HepG2 (cell line): ENCODE measurements around the gene WNT3A. TPM values are rescaled to one million over a fixed set of nuclear protein-coding genes. Genes with fewer than 3 reads are reported as not detected.

Source experiments
- DPF2 ChIP-seq: sonication (generic); formaldehyde crosslinking; IDR thresholded peaks from 2 replicates; pipeline ENCODE4 v1.4.0; 2020; ENCODE audit warnings: mild to moderate bottlenecking, low read depth, missing genetic modification reagents, borderline replicate concordance
- ZNF383 ChIP-seq: sonication (generic); formaldehyde crosslinking; IDR thresholded peaks from 2 replicates; pipeline ENCODE4 v1.4.0; 2020; ENCODE audit warnings: missing genetic modification reagents, mild to moderate bottlenecking, borderline replicate concordance
- ZNF441 ChIP-seq: sonication (generic); formaldehyde crosslinking; IDR thresholded peaks from 2 replicates; pipeline ENCODE4 v1.7.0; 2021; ENCODE audit warnings: missing genetic modification reagents, borderline replicate concordance
- ZNF792 ChIP-seq: IDR thresholded peaks from 2 replicates; pipeline ENCODE4 v1.6.1; 2016
- polyA plus RNA-seq, 8 experiments: library from polyadenylated mRNA; depleted of rRNA in 3 of 8; stranded (reverse) in 7 of 8; unstranded in 1 of 8; fragments of >200 nt; fragmentation: Illumina TruSeq in 4 of 8; extraction: Trizol in 4 of 8; gene quantifications; 2 replicates each; pipeline versions ENCODE4 v1.2.1 to v1.2.3, GENCODE V29; 2011 to 2016; ENCODE audit warnings: low read depth in 4 of 8, missing spikeins in 1 of 8, mixed read lengths in 1 of 8; ENCODE audit not compliant: insufficient read depth in 1 of 8
- total RNA-seq, 5 experiments: library from RNA; depleted of rRNA; stranded (reverse); fragments of >200 nt; fragmentation: Illumina TruSeq; extraction: Trizol; gene quantifications; 2 replicates each; pipeline ENCODE4 v1.2.3, GENCODE V29; 2016; ENCODE audit warnings: low read depth in 1 of 5
- TF ChIP-seq, protein P1 (sequence below): sonication (generic); formaldehyde crosslinking; IDR thresholded peaks from 2 replicates; pipeline ENCODE4 v1.4.0; 2020; ENCODE audit warnings: mild to moderate bottlenecking, missing genetic modification reagents, borderline replicate concordance
- TF ChIP-seq, protein P2 (sequence below): sonication (generic); formaldehyde crosslinking; conservative IDR thresholded peaks from 2 replicates; pipeline ENCODE4 v1.4.0; 2020; ENCODE audit warnings: missing genetic modification reagents
- TF ChIP-seq, protein P3 (sequence below): sonication (generic); formaldehyde crosslinking; IDR thresholded peaks from 2 replicates; pipeline ENCODE4 v1.4.0; 2020; ENCODE audit warnings: mild to moderate bottlenecking, missing genetic modification reagents, borderline replicate concordance

The WNT3A gene
- total and polyA plus RNA-seq, 2 of the 13 experiments (the other 11 are each of a cell fraction or from before 2014, with no cell fraction given): not detected

DNA sequence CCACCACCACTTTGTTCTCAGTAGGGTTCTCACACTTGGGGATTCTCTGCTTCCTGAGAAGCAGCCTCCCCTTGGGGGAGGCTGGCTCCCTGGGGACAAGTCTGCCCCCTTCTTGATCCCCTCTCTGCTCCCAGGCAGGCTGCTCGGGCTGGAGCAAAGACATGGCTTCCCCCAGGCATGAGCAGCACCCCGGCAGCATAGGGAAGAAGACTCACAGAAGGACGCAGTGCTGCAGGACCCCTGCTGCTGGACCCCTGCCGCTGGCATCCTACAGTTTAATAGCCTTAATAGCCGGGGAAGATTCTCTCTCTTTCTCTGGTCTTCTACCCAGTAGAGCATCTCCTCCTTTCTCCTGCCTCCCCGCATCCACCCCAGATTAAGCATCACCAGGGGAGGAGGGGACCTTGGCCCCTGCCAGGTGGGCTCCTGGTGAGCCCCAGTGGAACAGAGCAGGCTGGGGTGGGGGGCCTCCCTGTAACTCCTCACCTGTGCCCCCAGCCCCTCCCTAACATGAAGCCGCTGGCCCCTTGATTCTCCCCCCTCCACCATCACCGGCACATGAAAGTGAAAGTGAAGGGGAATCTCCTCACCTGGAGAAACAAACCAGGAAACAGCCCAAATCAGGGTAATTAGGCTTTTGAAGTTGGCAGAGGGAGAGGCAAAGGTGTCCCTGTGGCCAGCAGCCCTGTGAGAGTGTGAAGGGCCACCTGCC lies 2.5 kb downstream of the WNT3A start (continued):
- TF ChIP-seq, protein P1, sequence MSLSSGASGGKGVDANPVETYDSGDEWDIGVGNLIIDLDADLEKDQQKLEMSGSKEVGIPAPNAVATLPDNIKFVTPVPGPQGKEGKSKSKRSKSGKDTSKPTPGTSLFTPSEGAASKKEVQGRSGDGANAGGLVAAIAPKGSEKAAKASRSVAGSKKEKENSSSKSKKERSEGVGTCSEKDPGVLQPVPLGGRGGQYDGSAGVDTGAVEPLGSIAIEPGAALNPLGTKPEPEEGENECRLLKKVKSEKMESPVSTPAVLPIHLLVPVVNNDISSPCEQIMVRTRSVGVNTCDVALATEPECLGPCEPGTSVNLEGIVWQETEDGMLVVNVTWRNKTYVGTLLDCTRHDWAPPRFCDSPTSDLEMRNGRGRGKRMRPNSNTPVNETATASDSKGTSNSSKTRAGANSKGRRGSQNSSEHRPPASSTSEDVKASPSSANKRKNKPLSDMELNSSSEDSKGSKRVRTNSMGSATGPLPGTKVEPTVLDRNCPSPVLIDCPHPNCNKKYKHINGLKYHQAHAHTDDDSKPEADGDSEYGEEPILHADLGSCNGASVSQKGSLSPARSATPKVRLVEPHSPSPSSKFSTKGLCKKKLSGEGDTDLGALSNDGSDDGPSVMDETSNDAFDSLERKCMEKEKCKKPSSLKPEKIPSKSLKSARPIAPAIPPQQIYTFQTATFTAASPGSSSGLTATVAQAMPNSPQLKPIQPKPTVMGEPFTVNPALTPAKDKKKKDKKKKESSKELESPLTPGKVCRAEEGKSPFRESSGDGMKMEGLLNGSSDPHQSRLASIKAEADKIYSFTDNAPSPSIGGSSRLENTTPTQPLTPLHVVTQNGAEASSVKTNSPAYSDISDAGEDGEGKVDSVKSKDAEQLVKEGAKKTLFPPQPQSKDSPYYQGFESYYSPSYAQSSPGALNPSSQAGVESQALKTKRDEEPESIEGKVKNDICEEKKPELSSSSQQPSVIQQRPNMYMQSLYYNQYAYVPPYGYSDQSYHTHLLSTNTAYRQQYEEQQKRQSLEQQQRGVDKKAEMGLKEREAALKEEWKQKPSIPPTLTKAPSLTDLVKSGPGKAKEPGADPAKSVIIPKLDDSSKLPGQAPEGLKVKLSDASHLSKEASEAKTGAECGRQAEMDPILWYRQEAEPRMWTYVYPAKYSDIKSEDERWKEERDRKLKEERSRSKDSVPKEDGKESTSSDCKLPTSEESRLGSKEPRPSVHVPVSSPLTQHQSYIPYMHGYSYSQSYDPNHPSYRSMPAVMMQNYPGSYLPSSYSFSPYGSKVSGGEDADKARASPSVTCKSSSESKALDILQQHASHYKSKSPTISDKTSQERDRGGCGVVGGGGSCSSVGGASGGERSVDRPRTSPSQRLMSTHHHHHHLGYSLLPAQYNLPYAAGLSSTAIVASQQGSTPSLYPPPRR (CRISPR knock-in tag): no peak
- TF ChIP-seq, protein P2, sequence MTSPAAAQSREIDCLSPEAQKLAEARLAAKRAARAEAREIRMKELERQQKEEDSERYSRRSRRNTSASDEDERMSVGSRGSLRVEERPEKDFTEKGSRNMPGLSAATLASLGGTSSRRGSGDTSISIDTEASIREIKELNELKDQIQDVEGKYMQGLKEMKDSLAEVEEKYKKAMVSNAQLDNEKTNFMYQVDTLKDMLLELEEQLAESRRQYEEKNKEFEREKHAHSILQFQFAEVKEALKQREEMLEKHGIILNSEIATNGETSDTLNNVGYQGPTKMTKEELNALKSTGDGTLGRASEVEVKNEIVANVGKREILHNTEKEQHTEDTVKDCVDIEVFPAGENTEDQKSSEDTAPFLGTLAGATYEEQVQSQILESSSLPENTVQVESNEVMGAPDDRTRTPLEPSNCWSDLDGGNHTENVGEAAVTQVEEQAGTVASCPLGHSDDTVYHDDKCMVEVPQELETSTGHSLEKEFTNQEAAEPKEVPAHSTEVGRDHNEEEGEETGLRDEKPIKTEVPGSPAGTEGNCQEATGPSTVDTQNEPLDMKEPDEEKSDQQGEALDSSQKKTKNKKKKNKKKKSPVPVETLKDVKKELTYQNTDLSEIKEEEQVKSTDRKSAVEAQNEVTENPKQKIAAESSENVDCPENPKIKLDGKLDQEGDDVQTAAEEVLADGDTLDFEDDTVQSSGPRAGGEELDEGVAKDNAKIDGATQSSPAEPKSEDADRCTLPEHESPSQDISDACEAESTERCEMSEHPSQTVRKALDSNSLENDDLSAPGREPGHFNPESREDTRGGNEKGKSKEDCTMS: no peak
- no peak for TF ChIP-seq ZNF792
- TF ChIP-seq, protein P3, sequence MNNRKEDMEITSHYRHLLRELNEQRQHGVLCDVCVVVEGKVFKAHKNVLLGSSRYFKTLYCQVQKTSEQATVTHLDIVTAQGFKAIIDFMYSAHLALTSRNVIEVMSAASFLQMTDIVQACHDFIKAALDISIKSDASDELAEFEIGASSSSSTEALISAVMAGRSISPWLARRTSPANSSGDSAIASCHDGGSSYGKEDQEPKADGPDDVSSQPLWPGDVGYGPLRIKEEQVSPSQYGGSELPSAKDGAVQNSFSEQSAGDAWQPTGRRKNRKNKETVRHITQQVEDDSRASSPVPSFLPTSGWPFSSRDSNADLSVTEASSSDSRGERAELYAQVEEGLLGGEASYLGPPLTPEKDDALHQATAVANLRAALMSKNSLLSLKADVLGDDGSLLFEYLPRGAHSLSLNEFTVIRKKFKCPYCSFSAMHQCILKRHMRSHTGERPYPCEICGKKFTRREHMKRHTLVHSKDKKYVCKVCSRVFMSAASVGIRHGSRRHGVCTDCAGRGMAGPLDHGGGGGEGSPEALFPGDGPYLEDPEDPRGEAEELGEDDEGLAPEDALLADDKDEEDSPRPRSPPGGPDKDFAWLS (CRISPR knock-in tag): no peak
- no peak for TF ChIP-seq ZNF383 (CRISPR knock-in tag)
- TF ChIP-seq ZNF441: no peak
- no peak for TF ChIP-seq DPF2
